ENCODE measurements around the gene RPL29. TPM values are rescaled to one million over a fixed set of nuclear protein-coding genes. Genes with fewer than 3 reads are reported as not detected.
A peak's percentile ranks its signal among the peaks of the same experiment; 100 is the strongest.

Gene RPL29
- total and polyA plus RNA-seq, 2 of the 4 experiments (the other 2 are of a cell fraction), result 2,081 to 2,126 TPM

DNA sequence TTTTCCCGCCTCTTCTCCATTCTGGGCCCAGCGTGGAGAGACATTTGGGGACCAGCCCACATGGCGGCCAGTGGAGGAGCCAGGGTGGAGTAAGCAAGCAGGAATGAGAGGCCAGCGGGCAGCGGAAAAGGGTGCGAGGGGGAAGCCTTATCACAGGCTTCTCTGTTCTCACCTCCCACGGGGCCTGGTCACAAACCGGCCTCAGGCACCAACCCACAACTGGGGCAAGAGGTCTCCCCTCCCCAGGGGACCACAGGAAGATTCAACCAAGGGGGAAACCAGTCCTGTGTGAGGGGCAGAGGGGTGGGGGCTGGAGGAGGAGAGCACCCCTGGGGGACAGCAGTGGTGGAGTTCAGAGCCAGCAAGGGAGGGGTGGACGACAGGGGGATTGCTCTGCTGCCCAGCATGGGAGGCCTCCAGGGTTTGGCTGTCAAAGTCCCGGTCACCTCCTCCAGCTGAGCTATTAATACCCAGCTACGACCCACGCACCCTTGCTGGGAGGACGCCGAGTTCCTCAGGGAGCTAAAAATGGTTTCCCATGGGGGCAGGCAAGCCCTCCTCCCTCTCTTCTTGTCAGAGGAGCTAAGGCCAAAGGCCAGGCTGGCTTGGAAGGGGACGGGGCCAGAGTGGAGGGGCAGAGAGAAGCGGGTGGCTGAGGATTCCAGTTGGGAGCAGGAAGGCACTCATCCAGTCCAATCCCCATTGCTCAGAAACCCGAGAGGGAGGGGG is 23.8 kb upstream of the RPL29 start:
- Histone ChIP-seq H3K14ac (replicated peaks; ENCODE audit: low read depth, low read length) (no peak overlapping the region; the same call in 1 of the 2 replicates), H3K9me3 (ENCODE audit: control insufficient read depth, insufficient read depth, low read length) (no peaks in the 10 kb centered on the region), H3K4me1 (ENCODE audit: control insufficient read depth, insufficient read depth, low read length) (peaks cover 10% of the 10 kb centered on the region), H2BK120ac (ENCODE audit: low read depth, low read length) (no peak overlapping the region), H3K27me3 (ENCODE audit: control insufficient read depth, insufficient read depth, low read length) (no peaks in the 10 kb centered on the region), H2BK20ac (ENCODE audit: low read depth, low read length) (no peak overlapping the region), H3K56ac (ENCODE audit: extremely low read depth, insufficient read depth, low read length) (no peak overlapping the region; the same call in 1 of the 2 replicates), H4K5ac (ENCODE audit: low read depth, low read length) (no peak overlapping the region), H2BK15ac (ENCODE audit: low read depth, low read length) (no peak overlapping the region), H3K18ac (ENCODE audit: low read depth, low read length) (no peak overlapping the region), H3K23ac (ENCODE audit: low read depth, low read length) (no peak overlapping the region), H3K36me3 (ENCODE audit: control insufficient read depth, insufficient read depth, low read length) (no peaks in the 10 kb centered on the region), H2AK5ac (ENCODE audit: low read depth, low read length) (peak overlapping the region; percentile 50; the same call in 1 of the 2 replicates), H3K9me1 (ENCODE audit: insufficient read depth, low read length) (peaks cover 14% of the 10 kb centered on the region; the same call in 1 of the 2 replicates), H3K4me3 (ENCODE audit: insufficient read depth, low read depth, low read length) (no peak overlapping the region), H3K79me1 (ENCODE audit: low read depth in 1 of 2, low read length in 2 of 2) (no peaks in the 10 kb centered on the region), H3K27ac (ENCODE audit: insufficient read depth, low read length) (no peak overlapping the region), H2AFZ (replicated peaks; ENCODE audit: low read length, poor library complexity) (peak overlapping the region; percentile 63), H3K4ac (ENCODE audit: low read depth, low read length) (no peak overlapping the region), H3K4me2 (ENCODE audit: low read depth, low read length) (no peak overlapping the region), H2AK9ac (replicated peaks; ENCODE audit: low read depth, low read length, poor library complexity) (no peak overlapping the region), H4K8ac (ENCODE audit: low read depth in 2 of 2, low read length in 2 of 2) (no peak overlapping the region), H3K9ac (ENCODE audit: low read depth, low read length) (no peak overlapping the region), H4K91ac (ENCODE audit: insufficient read depth, low read depth, low read length) (no peak overlapping the region), H2BK5ac (ENCODE audit: low read depth, low read length, poor library complexity, severe bottlenecking) (no peak overlapping the region), H4K20me1 (ENCODE audit: insufficient read depth, low read length) (no peaks in the 10 kb centered on the region)
- intact Hi-C loops (cut with micrococcal nuclease), result no loop called here
- no peak for ATAC-seq (ENCODE audit: low read depth)
- POLR2A ChIA-PET (ENCODE audit: unreplicated experiment), result no interaction called here
- dilution Hi-C loops (cut with HindIII; ENCODE audit: low sequenced_read_pairs, unreplicated experiment), result no loop called here
- WGBS, 2 experiments (ENCODE audit: extremely low coverage in 2 of 2, insufficient read length in 1 of 2), result no CpG with 5 or more reads among the region's 17 CpGs
- CTCF ChIA-PET, result no interaction called here
- DNase-seq, result no peak
- TF ChIP-seq RFX5 (IDR thresholded peaks at IDR 0.05; ENCODE audit: low read depth, low read length) (no peak), SMC3 (IDR thresholded peaks at IDR 0.05; ENCODE audit: low read depth, low read length) (no peak), POLR2A (IDR thresholded peaks at IDR 0.05; ENCODE audit: low read depth, low read length) (no peak), CTCF (conservative IDR thresholded peaks at IDR 0.05; ENCODE audit: low read depth, low read length) (no peak), MXI1 (IDR thresholded peaks at IDR 0.05; ENCODE audit: borderline replicate concordance, low read depth, low read length) (no peak), BHLHE40 (IDR thresholded peaks at IDR 0.05; ENCODE audit: low read depth, low read length) (no peak), FOS (IDR thresholded peaks at IDR 0.05; ENCODE audit: low read depth, low read length) (no peak), MAFK (IDR thresholded peaks at IDR 0.05; ENCODE audit: low read depth, low read length) (no peak), RCOR1 (IDR thresholded peaks at IDR 0.05; ENCODE audit: insufficient replicate concordance, low read length) (no peak)
- in situ Hi-C loops (cut with MboI; ENCODE audit: low sequenced_read_pairs), result no loop called here
- BruUV-seq (replicated peaks), result no TSS peak

All from IMR-90 (cell line).